NCI-H2029 (cell line): ENCODE results near the gene TEX35.

ENCODE experiments used
- DNase-seq: peaks from one replicate; lab custom pipeline; 2025; lab: John Stamatoyannopoulos, UW

Gene TEX35

DNA sequence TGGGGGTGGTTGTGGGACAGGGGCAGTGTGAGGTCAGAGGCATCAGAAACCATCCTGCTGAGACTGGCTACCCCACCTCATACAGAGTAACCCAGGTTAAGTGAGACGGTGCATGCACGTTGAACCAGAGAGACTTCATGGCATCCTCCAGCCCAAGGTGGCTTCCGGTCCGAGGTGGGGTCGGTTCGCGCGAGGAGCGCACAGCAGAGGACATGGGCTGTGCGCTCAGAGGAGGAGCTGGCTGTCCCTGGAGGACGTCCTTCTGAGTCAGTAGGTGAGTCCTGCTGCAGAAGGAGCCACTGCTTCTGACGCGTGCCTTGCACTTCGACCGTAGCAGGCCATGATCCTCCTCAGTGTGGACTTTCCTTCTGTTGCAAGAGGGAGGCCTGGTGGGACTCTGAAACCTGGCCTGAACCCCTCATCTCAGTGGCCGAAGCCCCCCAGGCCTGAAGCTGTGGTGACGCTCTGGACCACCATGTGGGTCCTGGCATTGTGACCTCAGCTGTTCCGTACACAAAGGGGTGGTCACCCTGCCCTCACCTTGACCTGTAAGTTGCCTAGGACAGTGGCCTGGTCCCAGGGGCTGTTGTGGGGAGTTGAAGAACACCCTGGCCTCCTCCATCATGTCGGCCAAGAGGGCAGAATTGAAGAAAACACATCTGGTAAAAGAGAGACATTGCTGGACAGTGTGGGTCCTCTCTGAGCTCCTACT is at the start of gene TEX35:
TEX35 (plus strand) TSS at position 544 of the 712 bp plus-strand sequence; CDS start at position 624, 80 bp downstream.
- DNase-seq, result no peak

DNA sequence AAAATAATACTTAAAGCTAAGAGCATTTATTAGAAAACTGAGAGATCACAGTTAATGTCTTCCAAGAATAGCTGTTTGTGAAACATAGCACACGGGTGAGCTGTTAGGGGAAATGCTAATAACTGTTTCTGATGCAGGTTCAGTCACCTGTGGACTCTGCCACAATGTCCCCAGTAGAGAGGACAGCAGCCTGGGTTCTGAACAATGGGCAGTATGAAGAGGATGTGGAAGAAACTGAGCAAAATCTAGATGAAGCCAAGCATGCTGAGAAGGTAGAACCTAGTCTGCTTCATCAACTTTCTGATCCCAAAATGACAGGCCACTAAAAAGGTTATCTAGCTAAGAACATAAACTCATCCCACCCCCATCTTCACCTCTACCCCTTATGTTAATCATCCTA is 48.8 kb upstream of the TEX35 start:
- DNase-seq, result no peak

DNA sequence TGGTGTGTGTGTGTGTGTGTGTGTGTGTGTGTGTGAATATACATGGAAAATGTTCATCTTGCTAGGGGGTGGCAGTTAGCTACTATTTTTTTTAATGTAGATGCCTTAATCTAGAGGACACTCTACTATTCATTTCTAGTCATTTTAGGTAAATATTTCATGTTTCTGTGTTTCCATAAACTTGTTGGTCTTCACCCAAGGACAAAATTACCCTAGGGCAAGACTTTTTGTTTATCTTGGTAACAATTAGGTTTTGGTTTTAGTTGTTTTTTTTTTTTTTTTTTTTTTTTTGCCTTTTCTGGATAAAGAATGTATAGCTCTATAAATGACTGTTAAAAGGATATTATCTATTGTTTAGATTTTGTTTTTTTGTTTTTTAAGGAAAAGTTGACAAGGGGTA is 48.3 kb upstream of the TEX35 start:
- no peak for DNase-seq

DNA sequence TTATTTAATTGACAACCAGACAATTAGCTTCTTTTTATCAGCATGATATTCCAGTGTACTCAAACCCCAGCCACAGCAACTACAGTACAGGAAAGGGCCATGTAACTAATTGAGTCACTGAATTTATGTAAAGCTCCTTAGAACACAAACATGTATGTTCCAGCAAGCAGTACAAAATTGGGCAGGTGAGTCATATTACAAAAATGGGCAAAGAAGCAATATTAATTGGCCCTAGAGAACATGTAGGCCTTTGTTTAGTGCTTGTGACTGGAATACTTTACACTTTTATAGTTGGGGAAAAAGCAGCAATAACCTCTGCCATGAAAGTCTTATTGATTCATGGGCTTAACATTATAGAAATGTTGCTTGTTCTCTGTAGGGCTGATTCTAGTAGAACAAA is 47.9 kb upstream of the TEX35 start:
- DNase-seq, result no peak

DNA sequence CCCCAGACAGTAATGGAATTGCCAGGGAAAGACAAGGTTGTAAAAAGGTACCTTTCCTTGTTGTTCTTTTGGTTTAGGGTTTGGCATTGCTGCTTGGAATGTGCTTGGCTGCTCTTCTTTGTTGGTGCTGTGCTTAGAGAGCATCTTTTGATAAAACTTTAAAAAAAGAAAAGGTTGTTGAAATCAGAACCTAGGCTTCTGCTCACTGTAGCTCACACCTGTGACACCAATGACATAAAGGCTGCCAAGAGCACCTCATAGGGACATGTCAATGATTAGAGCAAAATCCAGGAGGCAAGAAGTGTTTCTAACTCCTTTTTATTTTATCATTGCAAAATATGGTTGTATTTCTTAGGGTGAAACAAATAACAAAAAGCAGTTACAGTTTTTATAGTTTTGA is 45.1 kb upstream of the TEX35 start:
- DNase-seq, result no peak

DNA sequence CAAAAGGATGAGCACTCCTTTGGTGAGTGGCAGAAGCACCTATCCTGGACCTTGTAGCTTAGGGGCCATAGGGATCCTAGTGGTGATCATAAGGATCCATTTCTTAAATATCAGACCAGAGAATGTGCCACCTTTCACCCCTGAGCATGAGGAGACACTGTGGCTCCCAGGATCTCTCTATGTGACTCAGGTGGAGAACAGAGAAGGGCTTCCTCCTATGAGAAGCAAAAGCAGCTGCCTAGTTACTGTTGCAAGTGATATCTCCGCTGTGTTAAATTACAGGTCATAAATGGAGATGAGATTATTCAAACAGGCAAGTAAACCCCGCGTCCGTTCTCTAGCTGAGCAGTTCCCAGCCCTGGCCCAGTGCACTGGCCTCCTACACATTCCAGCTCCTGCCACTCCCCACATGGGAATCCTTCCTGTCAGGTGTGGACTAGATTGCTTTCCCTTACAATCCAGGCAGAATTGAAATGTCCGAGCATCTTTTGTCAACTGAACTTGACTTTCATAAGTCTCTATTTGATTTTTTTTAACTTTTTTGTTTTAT is 42.4 kb upstream of the TEX35 start:
- DNase-seq, result no peak

DNA sequence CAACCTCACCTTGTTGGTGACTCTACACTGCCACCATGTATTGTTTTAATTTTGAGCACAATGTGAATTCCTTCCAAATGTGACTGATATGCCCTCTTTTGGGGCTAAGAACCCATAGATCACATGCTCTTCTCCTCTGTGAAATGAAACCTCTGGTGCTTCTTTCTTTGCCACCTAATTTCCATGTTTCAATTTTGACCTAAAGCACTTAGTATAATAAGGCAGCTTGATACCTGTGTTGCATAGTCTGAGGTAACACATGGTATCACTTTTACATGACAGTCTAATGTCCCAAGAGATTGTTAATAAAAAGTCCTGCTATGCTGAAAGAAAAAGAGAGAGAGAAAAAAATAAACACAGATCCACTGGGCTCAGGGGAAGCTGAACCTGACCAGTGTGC is 40.4 kb upstream of the TEX35 start:
- no peak for DNase-seq

DNA sequence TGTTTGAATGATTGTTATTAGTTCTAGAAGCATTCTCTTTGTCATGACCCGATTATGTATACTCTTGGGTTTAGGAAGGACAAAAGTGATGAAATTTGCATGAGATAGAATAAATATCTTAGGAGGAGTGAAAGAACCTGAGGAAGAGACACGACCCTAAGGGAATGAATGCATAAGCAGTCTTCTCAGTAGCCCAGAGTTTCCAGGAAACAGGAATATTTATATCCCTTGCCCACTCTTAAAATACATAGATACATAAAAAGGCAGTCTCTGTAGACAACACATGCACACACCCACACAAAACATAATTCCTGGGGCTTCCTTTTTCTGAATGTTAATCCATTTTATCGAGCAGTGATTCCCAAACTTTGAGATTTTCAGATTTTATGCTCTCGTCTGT is 35.5 kb upstream of the TEX35 start:
- DNase-seq, result no peak

DNA sequence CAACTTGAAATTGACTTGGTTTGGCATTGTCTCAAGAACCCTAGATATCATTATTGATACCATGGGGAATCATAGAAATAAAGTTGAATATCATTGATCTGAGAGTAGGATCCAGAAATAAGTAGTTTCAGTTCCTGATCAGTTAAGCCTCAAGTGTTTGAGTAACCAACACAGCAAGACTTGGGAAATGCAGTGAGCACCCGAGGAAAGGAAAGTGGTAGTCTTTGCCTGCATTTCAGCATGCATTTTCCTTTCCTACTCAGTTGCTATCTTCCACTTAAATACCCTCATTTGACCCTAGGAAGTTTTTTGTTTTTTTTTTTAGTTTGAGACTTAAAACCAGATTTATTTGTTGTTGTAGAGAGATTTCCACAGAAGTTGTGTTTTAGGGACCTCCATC is 35.1 kb upstream of the TEX35 start:
- DNase-seq, result no peak

DNA sequence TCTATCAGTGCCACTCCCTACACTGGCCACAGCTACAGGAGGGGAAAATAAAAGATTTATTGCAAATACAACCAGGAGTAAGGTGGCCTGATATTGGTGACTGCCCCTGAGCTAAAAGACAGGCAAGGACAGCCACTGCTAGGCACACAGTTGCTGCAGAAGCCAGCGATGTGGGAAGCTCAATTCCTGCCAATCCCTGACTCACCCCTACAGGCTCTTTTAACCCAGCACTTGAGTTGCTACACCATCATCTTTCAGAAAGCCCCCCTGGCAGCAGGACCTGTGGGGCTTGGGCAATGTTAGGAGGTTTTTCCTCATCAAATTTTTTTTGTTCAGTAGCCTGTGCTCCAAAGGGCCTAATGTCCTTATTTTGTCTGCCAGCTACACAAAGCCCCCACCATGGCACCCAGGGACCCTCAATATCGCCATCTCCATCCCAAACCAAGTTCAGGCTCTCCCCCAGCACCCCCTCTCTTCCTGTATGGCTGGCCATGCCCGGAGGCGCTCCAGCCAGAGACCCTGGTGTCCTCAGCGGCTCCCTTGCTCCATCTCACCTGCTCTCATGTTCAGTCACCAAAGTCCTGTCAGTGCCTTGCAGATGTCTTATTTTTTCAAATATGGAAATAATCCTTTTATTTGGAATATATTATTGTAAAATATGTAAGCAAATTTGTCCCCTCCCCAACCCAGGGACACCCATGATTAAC is 29.5 kb upstream of the TEX35 start:
- no peak for DNase-seq

DNA sequence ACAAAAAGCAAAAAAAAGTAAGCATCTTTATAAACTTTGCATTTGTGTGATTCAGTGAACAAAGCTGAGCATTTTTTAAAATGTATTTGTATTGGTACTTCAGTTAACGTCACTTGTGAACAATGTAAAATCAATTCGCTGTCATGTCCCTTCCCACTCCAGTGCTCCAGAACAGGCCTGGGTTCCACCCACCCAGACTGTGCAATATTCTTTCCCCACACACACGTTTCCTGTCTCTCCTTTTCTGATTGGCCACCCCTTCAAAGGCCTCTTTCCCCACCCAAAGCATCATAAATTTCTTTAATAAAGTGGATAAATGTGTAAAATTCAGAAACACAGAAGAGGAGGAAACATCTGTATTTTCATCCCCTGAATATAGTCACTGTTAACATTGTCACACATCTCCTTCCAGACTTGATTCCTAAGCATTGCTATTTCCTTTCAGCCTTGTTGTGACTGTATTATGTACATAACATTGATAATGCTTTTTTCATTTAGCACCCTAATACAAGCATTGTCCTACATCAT is 28.1 kb upstream of the TEX35 start:
- no peak for DNase-seq

DNA sequence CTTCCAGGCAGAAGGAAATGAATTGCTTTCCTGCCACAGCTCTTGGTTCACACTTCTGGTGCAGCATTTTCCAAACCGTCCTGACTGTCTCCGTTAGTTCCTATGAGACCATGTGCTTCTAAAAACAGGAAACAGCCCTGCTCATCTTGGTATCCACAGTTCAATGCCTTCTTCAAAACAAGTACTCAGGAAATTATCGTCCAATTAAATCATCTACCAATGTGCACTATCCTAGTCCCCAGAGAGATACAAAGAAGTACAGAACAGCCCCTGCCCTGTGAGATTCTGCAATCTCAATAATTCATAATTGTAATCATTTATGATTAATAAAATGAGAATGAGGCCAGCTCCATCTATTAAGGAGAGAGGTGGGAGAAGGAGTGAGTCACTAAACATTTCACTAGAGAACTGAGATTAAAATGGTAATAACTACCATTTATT is 27.3 kb upstream of the TEX35 start:
- DNase-seq, result no peak

DNA sequence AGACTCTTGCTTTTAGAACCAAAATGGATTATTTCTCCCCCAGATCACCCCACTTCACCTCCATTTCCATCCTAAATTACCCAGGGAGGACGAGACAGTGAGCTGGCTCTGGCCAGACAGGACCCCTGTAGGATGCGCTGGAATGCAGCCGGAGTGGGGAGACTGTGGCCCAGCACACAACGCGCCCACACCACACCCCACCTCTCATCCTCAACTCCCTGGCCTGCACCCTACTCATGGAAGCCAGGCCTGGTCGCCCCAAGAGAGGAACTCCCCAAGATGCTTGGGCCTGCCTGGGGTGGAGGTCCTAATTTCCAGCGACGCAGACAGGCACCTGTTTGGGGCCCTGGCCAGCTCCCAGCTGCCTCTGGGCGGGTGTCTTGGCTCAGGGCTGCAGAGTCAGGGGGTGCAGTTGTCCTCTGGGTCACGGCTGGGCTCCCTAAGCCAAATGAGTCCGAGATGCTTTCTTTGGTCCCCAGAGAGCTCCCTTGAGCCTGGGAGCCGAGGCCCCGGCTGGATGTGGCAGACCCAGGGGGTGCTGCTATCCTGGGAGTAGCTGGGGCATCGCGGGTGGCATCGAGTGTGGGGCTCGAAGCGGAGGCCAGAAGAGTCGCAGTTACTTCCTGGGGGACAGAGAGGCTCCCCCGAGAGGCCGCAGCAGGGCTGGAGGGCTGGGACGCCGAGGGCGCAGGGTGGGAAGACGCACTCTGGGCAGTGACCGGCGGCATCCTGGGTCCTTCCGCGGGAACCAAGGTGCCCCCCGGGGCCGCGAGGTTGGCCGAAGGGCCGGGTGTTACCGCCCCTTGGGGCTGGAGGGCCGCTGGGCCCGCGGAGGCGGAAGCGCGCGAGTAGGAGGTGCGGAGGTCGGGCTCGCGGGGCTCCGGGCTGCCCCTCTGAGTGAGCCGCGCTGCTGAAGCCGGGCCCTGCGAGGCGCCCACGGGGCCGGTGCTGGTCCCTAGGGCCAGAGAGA is 26.5 kb upstream of the TEX35 start:
- DNase-seq, result no peak

DNA sequence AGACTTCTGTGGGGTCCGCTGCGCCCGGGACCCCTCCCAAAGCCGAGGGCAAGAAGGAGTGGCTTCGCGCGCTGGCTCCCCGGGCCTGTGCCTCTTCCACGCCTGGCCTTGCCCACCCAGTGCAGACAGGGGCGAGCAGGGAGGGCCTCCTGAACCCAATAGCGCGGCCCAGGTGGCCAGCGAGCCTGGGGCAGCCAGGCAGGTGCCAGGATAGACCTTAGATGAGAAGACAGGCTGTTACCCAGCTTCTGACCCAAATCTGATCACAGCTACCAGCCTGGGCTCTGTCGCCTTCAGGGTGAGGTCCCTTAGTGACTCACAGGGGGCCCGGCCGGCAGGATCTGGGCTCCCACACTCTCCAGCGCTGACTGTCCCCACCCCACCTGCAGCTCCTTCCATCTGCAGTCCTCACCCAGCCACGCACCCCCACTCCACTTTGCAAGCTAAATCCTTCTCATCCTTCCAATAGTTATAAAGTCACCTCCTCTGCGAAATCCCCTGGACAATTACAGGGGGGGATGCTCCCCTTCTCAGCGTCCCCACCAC is 25.8 kb upstream of the TEX35 start:
- DNase-seq, result no peak

DNA sequence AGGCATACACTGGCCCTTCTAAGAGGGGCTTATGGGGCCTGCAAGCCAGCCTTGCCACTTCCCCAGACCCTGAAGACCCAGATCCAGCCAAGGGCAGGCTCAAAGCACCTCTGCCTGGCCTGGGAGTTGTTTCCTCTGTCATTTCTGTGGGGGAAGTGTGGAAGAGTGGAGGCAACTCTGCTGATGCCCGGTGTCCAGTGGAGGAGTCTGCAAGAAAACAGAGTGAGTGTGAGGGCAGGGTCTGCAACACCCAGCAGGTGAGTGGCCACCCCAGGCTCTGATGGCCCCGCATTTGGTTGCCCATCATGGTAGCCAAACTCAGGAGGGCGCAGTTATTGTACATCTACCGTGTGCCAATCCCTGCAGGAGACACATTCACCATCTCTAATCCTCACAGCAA is 24.5 kb upstream of the TEX35 start:
- no peak for DNase-seq

DNA sequence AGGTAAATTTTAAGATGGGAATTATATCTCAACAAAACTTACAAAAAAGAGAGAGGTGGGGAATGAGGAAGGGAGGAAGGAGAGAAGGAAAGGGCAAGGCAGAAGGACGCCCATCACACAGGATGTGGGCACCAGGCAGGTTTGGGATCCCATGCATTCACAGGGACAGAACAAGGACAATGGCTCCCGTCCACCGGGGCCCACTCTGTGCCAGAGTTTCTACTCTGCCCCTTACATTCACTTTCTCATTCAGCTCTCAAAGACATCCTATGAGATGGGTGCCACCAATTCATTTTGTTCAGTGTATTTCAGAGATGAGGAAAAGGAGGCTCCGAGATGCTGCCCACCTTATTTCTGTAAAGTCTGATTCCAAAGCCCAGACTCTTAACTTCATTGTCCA is 23.5 kb upstream of the TEX35 start:
- DNase-seq, result no peak

DNA sequence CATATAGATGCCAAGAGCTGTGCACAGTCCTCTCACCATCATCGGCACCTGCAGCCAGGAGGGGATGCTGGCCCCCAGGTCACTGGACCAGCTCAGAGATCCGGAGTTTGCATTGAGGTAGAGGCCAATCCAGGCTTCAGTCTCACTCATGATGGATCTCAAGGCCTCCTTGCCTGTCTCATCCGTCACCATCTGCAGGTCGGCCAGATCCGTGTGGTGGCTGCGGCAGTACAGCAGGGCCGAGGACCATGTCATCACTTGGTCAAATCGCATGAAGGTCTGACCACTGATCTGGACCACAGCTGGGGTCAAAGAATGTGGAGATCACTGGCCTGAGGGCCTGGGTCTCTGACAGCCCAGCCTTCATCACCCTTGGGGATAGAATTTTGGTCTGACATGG is 22.8 kb upstream of the TEX35 start:
- DNase-seq, result no peak

DNA sequence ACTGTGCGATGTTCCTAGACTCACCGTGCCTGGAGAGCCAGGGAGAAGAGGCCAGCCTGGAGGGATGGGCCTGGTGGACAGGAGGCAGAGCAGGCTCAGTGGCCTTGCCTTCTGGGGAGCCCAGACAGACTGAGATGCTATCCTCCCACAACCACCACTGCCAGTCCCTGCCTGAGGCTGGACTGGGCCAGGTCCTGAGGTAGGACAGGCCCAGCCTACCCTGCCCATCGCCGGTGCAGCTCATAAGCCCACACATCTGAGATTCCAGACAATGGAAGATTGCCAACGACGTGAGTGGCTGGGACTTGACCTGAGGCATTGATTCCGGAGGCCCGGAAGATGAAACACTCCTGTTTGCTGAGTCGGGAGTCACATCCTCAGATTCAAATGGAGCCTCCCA is 21.9 kb upstream of the TEX35 start:
- DNase-seq, result no peak

DNA sequence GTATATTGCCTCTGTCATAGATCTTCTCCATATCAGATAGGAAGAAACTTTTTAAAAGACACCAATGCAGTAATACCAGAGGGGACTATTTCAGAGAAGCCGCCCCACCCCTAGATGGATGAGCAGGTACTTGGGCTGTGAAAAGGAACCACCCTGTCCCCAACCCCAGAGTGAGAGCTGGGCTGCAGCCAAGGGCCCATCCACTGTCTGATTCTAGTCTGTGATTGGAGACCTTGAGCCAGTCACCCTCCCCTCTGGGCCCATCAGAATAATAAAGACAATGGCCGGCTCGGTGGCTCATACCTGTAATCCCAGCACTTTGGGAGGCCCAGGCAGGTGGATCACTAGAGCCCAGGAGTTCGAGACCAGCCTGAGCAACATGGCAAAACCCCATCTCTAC is 21.2 kb upstream of the TEX35 start:
- no peak for DNase-seq

DNA sequence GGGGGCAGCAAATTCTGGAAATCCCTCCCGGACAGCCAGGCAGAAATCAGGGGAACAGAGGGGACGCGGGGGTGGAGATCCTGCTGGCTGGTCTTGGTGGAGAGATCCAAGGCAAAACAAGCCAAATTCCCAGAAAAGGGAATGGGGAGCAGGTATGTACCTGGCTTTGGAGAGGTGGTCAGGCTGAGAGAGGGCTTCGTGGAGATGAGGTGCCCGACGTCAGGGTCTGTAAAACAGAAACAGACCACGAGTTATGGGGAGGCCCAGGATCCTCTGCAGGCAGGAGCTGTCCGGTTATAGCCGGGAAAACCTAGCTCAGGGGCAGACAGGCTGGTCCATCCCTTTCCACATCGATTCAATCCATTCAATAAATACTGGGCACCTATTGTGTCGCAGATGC is 20.6 kb upstream of the TEX35 start:
- DNase-seq, result no peak

DNA sequence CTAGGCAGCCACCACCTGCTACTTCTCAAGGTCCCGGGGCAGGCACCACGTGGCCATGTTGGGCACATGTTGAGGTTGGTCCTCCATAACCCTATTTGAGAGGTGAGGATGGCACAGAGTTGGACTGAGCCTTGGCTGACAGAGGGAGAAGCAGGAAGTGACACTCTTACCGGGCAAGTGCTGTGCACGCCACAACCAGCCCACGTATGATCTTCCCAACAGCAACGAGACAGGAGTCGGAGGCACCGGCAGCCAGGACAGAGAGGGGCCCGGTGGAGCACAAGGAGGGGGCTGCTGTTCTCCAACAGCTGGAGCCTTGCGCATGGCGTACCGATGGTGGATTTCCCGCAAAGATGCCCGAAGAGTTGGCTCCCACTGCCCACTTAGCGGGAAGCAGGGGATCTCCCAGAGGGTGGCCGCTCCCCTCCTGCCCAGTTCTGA is 19.6 kb upstream of the TEX35 start:
- no peak for DNase-seq

DNA sequence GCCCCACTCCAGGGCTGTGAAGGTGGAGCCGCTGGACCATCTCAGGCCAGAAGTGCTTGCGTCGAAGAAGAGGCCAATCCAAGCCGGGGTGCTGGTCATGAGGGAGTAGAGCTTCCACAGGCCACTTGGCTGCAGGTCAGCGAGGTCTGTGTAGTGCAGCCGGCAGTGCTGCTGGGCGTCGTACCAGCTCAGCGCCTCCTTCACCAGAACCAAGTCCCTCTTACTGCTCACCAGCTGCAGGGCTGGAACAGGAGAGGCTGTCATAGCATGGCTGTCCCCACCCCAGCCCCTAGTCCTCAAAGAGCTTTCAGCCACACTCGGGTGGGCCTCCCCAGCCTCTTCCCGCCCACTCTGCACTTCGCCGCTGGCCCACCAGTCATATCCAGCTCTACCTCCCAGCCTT is 18.3 kb upstream of the TEX35 start:
- no peak for DNase-seq
